Stimulated activated CD4-positive, alpha-beta T cell treated with anti-CD3 and anti-CD28 coated beads, Interleukin-12 subunit alpha, Interleukin-12 subunit beta, amount 100 ng/mL, for 4 hours (primary cell): ENCODE results near the gene PABPN1.

Experiments
- DNase-seq: peaks from one replicate; pipeline ENCODE4 v3.0.0-alpha.2; 2020

Gene PABPN1

DNA sequence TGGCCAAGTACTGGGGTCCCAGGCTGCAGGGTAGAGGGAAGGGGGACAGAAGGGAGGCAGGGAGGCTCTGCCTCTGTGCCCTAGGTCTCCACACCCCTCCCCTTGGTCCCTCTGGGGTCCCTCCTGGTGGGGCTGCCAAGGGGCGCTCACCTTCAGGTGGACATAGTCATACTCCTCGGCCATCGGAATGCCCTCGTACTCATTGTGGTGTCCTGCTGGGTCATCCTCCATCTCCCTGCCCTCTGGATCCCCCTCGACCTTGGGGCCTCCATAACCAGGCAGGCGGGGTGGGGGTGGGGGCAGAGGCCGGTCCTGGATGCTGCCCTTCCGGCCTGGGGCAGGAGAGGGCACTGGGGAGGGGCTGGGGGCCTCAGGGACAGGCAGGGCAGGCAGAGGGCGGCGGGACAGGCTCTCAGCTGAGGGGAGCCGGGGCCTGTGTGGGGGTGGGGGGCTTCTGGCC, 37.9 kb downstream of the PABPN1 start:
- no peak for DNase-seq

DNA sequence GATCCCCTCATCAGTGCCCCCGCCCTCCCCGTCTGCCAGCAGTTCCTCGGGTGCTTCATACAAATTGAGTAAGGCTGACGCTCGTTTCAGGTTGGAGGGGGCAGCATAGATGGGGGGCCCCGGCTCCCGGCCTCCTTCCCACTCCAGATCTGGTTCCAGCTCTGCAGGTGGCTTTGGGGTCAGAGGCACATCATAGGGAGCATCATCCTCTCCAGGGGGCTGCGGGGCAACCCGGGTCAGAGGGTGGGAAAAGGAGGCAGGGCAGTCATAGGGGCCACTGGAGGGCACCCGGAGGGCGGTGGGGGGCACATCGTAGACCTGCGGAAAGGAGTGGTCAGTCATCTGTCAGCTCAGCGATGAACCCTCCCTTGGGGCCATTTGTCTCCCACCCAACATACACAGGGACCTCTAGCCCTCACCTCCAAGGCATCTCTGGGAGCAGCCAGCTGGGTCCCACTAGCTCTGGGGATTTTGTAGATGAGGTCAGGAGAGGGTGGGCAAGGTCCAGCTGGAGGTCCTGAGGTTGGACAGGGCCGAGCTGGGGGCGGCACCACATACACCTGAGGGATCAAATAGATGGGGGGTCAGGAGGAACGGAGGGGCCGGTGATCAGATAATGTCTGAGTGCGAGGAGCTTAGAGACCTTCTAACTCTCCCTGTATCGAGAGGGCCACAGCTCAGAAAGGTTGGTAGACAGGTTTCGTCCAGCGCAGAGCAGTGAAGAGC, 38.6 kb downstream of the PABPN1 start:
- no peak for DNase-seq

GRCh38 chr14:23360496-23360895, 39.2 kb downstream of the PABPN1 start:
- no peak for DNase-seq

- DNase-seq, result no peak
Measured at GRCh38 chr14:23361320-23361719, 40.1 kb downstream of the PABPN1 start.

- DNase-seq, result no peak
Measured at GRCh38 chr14:23361763-23362162, 40.5 kb downstream of the PABPN1 start.

- DNase-seq, result no peak
Measured at GRCh38 chr14:23362200-23362599, 40.9 kb downstream of the PABPN1 start.

GRCh38 chr14:23364164-23365035, 43.1 kb downstream of the PABPN1 start:
- DNase-seq, result no peak

DNA sequence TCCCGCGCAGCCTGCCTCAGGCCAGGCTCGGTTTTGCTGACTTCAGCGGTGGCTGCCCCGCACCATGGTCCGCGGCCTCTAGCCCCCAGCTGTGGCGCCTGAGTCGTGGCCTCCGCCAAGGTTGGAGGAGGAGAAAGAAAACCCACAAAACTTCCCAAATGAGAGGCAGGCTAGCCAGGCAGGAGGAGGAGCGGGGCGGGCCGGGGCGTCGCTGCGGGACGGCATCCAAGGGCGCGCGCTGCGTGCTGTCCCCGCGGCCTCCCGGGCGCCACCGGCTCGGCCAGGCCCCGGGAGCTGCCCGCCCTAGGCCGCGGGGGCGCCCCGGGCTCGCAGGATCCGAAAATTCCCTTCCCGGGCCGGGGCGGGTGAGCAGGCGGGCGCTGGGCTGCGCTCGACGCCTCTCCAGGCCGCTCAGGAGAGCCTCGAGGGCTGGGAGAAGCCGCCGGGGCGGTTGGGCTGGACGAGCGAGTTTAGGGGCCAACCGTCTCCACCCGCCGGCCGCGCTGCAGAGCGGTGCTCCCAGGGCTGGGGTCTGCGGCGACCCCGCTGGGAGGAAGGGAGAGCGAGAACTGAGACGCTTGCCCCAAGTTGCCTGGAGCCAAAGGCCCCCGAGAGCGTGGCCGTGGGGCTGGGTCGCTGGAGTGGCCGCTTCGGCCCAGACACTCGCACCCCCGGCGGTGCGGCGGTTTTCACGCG, 43.9 kb downstream of the PABPN1 start, which contains the start of gene EFS:
EFS (minus strand) TSS at position 137 of the 696 bp plus-strand sequence. CDS start 147 bp downstream, outside the sequence.
- no peak for DNase-seq

GRCh38 chr14:23365732-23366425, 44.6 kb downstream of the PABPN1 start:
- no peak for DNase-seq

GRCh38 chr14:23366426-23366921, 45.2 kb downstream of the PABPN1 start:
- DNase-seq, result no peak

GRCh38 chr14:23370221-23370620, 49.0 kb downstream of the PABPN1 start:
- DNase-seq, result no peak

DNA sequence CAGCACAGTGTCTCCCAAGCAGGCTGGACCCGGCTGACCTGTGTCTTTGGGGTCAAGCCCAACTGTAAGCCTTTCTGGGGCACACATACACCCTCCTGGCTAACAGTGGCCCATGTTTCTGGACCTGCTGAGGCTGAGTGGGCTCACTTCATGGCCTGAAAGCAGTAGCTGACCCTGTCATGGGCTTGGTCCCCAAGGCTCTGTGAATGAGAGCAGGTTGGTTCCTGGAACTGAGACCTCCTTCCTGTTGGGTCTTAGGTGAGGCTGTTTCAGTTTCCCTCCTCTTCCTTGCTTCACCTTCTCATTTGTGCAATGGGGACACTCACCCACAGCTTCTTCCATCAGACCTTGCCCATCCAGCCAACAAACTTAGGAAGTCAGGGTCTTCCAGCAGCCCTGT, 50.6 kb downstream of the PABPN1 start:
- DNase-seq, result no peak

- no peak for DNase-seq
Measured at GRCh38 chr14:23372509-23372908, 51.3 kb downstream of the PABPN1 start, which contains the start of gene IL25. Gene IL25, plus strand, starts transcription at chr14:23372809.

GRCh38 chr14:23373041-23373440, 51.8 kb downstream of the PABPN1 start:
- DNase-seq, result no peak
